B cell (primary cell): Measurements from ENCODE around the gene UGT1A6. TPM values are rescaled to one million over a fixed set of nuclear protein-coding genes. Genes with fewer than 3 reads are reported as not detected.

Experiments
- ATAC-seq: fragments of 200-7000 bp; cut with Tn5 transposase; one replicate; pipeline ENCODE4 v1.10.0; 2021; ENCODE audit warnings: low read depth, mild to moderate bottlenecking, moderate number of reproducible peaks, moderate library complexity
- CTCF ChIA-PET: fragments of 350-600 bp; sonication (Branson Sonifier 250); formaldehyde crosslinking; loops from one replicate; lab custom pipeline; 2021; ENCODE audit warnings: antibody characterized with exemption, inconsistent platforms; lab: Charles Lee
- POLR2A ChIA-PET: fragments of 350-600 bp; sonication (Branson Sonifier 250); formaldehyde crosslinking; loops from one replicate; lab custom pipeline; 2021; ENCODE audit warnings: antibody characterized with exemption; lab: Charles Lee
- DNase-seq: peaks from one replicate; pipeline ENCODE4 v3.0.0; 2013
- H2AFZ ChIP-seq: 2 replicates; pipeline ENCODE4 v1.6.1; 2012; ENCODE audit warnings: mild to moderate bottlenecking, low read depth, low read length; ENCODE audit not compliant: insufficient read depth, poor library complexity, severe bottlenecking
- H3K27ac ChIP-seq, 2 donors: 1 replicate in 1 of 2; 2 replicates in 1 of 2; pipeline ENCODE4 v1.5.1; 2012 to 2013; ENCODE audit warnings: low read length in 2 of 2, mild to moderate bottlenecking in 2 of 2, moderate library complexity in 1 of 2
- H3K27me3 ChIP-seq, 4 experiments: fragments of 200-600 bp in 1 of 4; sonication (generic) in 1 of 4; replicated peaks in 1 of 4; 1 replicate in 2 of 4; 2 replicates in 2 of 4; pipeline versions ENCODE4 v1.6.1 to v1.7.0; 2013 to 2016; ENCODE audit warnings: low read length in 3 of 4, mild to moderate bottlenecking in 2 of 4, mixed read lengths in 1 of 4, moderate library complexity in 1 of 4; ENCODE audit not compliant: insufficient read depth in 4 of 4, control insufficient read depth in 3 of 4; ENCODE audit errors: control extremely low read depth in 1 of 4
- H3K36me3 ChIP-seq, 2 experiments: replicated peaks in 1 of 2; 1 replicate in 1 of 2; 2 replicates in 1 of 2; pipeline versions ENCODE4 v1.6.1 to v1.7.1; 2013; ENCODE audit warnings: low read length in 1 of 2; ENCODE audit not compliant: insufficient read depth in 2 of 2, control insufficient read depth in 1 of 2; ENCODE audit errors: control extremely low read depth in 1 of 2, extremely low read depth in 1 of 2
- H3K4me1 ChIP-seq, 2 donors: fragments of 200-600 bp in 1 of 2; sonication (generic) in 1 of 2; 1 replicate in 1 of 2; 2 replicates in 1 of 2; pipeline versions ENCODE4 v1.5.1 to v1.6.1; 2013 to 2017; ENCODE audit warnings: low read length in 2 of 2; ENCODE audit not compliant: control insufficient read depth in 2 of 2, insufficient read depth in 2 of 2
- H3K4me2 ChIP-seq: replicated peaks from 2 replicates; pipeline ENCODE3; 2012; ENCODE audit warnings: mild to moderate bottlenecking, low read depth, low read length; ENCODE audit not compliant: poor library complexity, severe bottlenecking
- H3K4me3 ChIP-seq, 5 experiments: fragments of 200-600 bp in 1 of 5; sonication (generic) in 1 of 5; 1 replicate in 3 of 5; 2 replicates in 2 of 5; pipeline versions ENCODE4 v1.5.1 to v1.7.0; 2011 to 2016; ENCODE audit warnings: low read length in 4 of 5, mild to moderate bottlenecking in 4 of 5, low read depth in 2 of 5, control low read depth in 1 of 5, moderate library complexity in 1 of 5; ENCODE audit not compliant: insufficient read depth in 1 of 5; ENCODE audit errors: control extremely low read depth in 1 of 5, extremely low read depth in 1 of 5
- H3K79me2 ChIP-seq: fragments of 200-600 bp; sonication (generic); one replicate; pipeline ENCODE4 v1.6.0; 2016; ENCODE audit warnings: low read length; ENCODE audit not compliant: control insufficient read depth, insufficient read depth
- H3K9ac ChIP-seq: fragments of 200-600 bp; sonication (generic); 2 replicates; pipeline ENCODE4 v1.6.1; 2017; ENCODE audit warnings: mild to moderate bottlenecking, low read length, moderate library complexity
- H3K9me3 ChIP-seq, 3 donors: one replicate each; pipeline versions ENCODE4 v1.6.1 to v1.7.1; 2013; ENCODE audit warnings: low read length in 2 of 3; ENCODE audit not compliant: control insufficient read depth in 2 of 3, insufficient read depth in 1 of 3; ENCODE audit errors: control extremely low read depth in 1 of 3
- H4K20me1 ChIP-seq: 2 replicates; pipeline ENCODE4 v1.6.0; 2012; ENCODE audit warnings: mild to moderate bottlenecking, low read length; ENCODE audit not compliant: insufficient read depth, control insufficient read depth, poor library complexity, severe bottlenecking
- H3K27ac Mint-ChIP-seq: one replicate; pipeline ENCODE4 v1.8.0; 2021; ENCODE audit warnings: mixed read lengths
- H3K27me3 Mint-ChIP-seq: one replicate; pipeline ENCODE4 v1.8.0; 2021; ENCODE audit warnings: mixed read lengths
- H3K4me1 Mint-ChIP-seq: one replicate; pipeline ENCODE4 v1.8.0; 2021; ENCODE audit warnings: mixed read lengths
- H3K4me3 Mint-ChIP-seq: one replicate; pipeline ENCODE4 v1.8.0; 2021; ENCODE audit warnings: mixed read lengths
- H3K9me3 Mint-ChIP-seq: one replicate; pipeline ENCODE4 v1.8.0; 2022; ENCODE audit warnings: mixed read lengths; ENCODE audit not compliant: insufficient read depth
- EZH2 ChIP-seq: IDR thresholded peaks from 2 replicates; pipeline ENCODE4 v1.6.1; 2012; ENCODE audit warnings: borderline replicate concordance, low read depth, mild to moderate bottlenecking, moderate library complexity, low read length; ENCODE audit not compliant: insufficient read depth, poor library complexity, severe bottlenecking
- WGBS: methylation state at CpG from one replicate; pipeline ENCODE4 v1.1.5; 2013; ENCODE audit warnings: missing lambda C conversion rate; ENCODE audit not compliant: insufficient coverage; 5-methylcytosine and 5-hydroxymethylcytosine counted together
- intact Hi-C: fragments of 100-400 bp; cut with micrococcal nuclease; formaldehyde crosslinking; loops from one replicate; pipeline ENCODE4 v1.10.0; 2022
- polyA plus RNA-seq: library from polyadenylated mRNA; depleted of rRNA; stranded (reverse); fragments of >200 nt; gene quantifications from 2 replicates; pipeline ENCODE4 v1.2.3, GENCODE V29; 2012
- total RNA-seq, 2 donors: library from RNA; stranded (reverse); fragments of 120-200 nt in 1 of 2; gene quantifications; 1 replicate in 1 of 2; 2 replicates in 1 of 2; pipeline versions ENCODE4 v1.2.3 to v1.2.4, GENCODE V29; 2013 to 2022
- TF ChIP-seq, protein P1 (sequence below): fragments of 200-600 bp; IDR thresholded peaks from one replicate; pipeline ENCODE4 v1.8.0; 2022; ENCODE audit warnings: antibody characterized with exemption, mild to moderate bottlenecking

The UGT1A6 gene
- total and polyA plus RNA-seq, 2 donors (not counting 1 experiment from before 2014, with no cell fraction given): not detected

DNA sequence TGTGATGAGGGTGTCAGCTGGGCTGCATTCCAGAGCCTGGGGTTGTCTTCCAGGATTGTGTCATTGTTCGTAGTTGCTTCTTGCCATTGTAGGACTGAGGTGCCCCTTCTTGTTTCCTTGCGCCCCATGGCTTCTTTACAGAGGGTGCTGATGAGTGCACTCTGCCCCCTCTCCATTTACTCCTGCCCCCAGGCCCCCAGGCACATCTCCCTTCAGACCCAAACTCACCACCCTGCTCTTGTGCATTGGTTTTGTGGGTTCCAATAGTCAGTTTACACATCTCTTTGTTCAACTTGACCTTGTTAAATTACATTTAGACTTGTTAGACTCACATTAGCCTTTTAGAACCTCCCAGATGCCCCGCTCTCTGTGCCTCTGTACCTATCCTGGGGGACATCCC lies 128.5 kb downstream of the UGT1A6 start:
- H3K4me3 ChIP-seq: no peak overlapping the region
- Mint-ChIP-seq H3K4me1 (no peaks in the 10 kb centered on the region), H3K4me3 (no peak overlapping the region), H3K9me3 (peaks cover 1% of the 10 kb centered on the region), H3K27ac (no peak overlapping the region), H3K27me3 (peaks cover 9% of the 10 kb centered on the region)
- CTCF ChIA-PET: no interaction called here
- no peak overlapping the region for H3K4me2 ChIP-seq
- no peaks in the 10 kb centered on the region for H3K79me2 ChIP-seq
- peaks cover 0 to 5% (median 0%) of the 10 kb centered on the region in 4 experiments for H3K27me3 ChIP-seq
- no peak overlapping the region for H2AFZ ChIP-seq
- POLR2A ChIA-PET: no interaction called here
- H3K9me3 ChIP-seq: peaks cover 0 to 6% (median 0%) of the 10 kb centered on the region in 3 donors
- 100% methylated on average over 1 of the region's 3 CpGs for WGBS
- ATAC-seq: no peak
- TF ChIP-seq, protein P1, sequence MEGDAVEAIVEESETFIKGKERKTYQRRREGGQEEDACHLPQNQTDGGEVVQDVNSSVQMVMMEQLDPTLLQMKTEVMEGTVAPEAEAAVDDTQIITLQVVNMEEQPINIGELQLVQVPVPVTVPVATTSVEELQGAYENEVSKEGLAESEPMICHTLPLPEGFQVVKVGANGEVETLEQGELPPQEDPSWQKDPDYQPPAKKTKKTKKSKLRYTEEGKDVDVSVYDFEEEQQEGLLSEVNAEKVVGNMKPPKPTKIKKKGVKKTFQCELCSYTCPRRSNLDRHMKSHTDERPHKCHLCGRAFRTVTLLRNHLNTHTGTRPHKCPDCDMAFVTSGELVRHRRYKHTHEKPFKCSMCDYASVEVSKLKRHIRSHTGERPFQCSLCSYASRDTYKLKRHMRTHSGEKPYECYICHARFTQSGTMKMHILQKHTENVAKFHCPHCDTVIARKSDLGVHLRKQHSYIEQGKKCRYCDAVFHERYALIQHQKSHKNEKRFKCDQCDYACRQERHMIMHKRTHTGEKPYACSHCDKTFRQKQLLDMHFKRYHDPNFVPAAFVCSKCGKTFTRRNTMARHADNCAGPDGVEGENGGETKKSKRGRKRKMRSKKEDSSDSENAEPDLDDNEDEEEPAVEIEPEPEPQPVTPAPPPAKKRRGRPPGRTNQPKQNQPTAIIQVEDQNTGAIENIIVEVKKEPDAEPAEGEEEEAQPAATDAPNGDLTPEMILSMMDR: no peak
- TF ChIP-seq EZH2: no peak
- H3K4me1 ChIP-seq: no peaks in the 10 kb centered on the region
- H4K20me1 ChIP-seq: no peaks in the 10 kb centered on the region
- no peaks in the 10 kb centered on the region for H3K36me3 ChIP-seq
- H3K9ac ChIP-seq: no peak overlapping the region
- no peak overlapping the region for H3K27ac ChIP-seq
- DNase-seq: no peak
- intact Hi-C loops: no loop called here

DNA sequence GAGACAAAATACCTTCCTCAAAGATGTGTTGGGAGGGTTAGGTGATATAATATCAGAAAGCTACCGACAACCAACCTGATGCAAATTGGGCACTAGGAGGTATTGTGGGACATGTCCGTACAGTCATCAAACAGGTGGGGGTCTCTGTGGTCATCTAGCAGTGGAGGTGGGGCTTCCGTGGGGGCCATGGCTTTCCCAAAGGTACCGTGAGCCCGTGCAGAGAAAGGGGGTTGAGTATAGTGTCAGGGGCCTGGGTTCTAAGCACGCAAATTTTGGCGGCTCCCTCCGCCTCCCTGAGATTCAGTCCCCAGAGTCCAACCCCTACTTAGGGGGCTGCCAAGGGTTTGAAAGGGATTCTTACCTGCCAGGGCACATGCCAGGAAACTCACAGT lies 129.0 kb downstream of the UGT1A6 start:
- POLR2A ChIA-PET: no interaction called here
- H3K4me3 Mint-ChIP-seq: no peak overlapping the region
- H3K27me3 ChIP-seq: peaks cover 0 to under 1% (median 0%) of the 10 kb centered on the region in 4 experiments
- H3K27ac ChIP-seq: no peak overlapping the region
- no peaks in the 10 kb centered on the region for H3K36me3 ChIP-seq
- H3K9me3 Mint-ChIP-seq: peaks cover 1% of the 10 kb centered on the region
- H3K4me1 Mint-ChIP-seq: no peaks in the 10 kb centered on the region
- H3K79me2 ChIP-seq: no peaks in the 10 kb centered on the region
- no peak overlapping the region for H3K4me2 ChIP-seq
- TF ChIP-seq, protein P1: no peak
- TF ChIP-seq EZH2: no peak
- no peak overlapping the region for H3K9ac ChIP-seq
- DNase-seq (no peak), ATAC-seq (no peak)
- no peaks in the 10 kb centered on the region for H3K4me1 ChIP-seq
- no peaks in the 10 kb centered on the region for H4K20me1 ChIP-seq
- no peak overlapping the region for H2AFZ ChIP-seq
- no peak overlapping the region for H3K4me3 ChIP-seq
- peaks cover 11% of the 10 kb centered on the region for H3K27me3 Mint-ChIP-seq
- CTCF ChIA-PET: no interaction called here
- WGBS: 93% methylated on average over 6 of the region's 8 CpGs
- intact Hi-C loops: no loop called here
- H3K27ac Mint-ChIP-seq: no peak overlapping the region
- peaks cover 0 to 2% (median 0%) of the 10 kb centered on the region in 3 donors for H3K9me3 ChIP-seq
